Measurements from ENCODE around the gene GRK5.

Gene GRK5

GRCh38 chr10:119480667-119481066 is 273.3 kb downstream of the GRK5 start:
- no peak for DNase-seq (ENCODE audit: low read depth, low spot score)

- no peak for DNase-seq (ENCODE audit: low read depth, low spot score)
Observed at GRCh38 chr10:119481781-119482426, 274.5 kb downstream of the GRK5 start.

- no peak for DNase-seq (ENCODE audit: low read depth, low spot score)
Observed at GRCh38 chr10:119483001-119483400, 275.6 kb downstream of the GRK5 start.

- no peak for DNase-seq (ENCODE audit: low read depth, low spot score)
Observed at GRCh38 chr10:119483839-119484238, 276.5 kb downstream of the GRK5 start.

GRCh38 chr10:119488675-119489074 is 281.3 kb downstream of the GRK5 start:
- DNase-seq (ENCODE audit: low read depth, low spot score) = no peak

- DNase-seq (ENCODE audit: low read depth, low spot score) = no peak
Observed at GRCh38 chr10:119489991-119490326, 282.6 kb downstream of the GRK5 start.

GRCh38 chr10:119491966-119492757 is 284.8 kb downstream of the GRK5 start:
- no peak for DNase-seq (ENCODE audit: low read depth, low spot score)

- no peak for DNase-seq (ENCODE audit: low read depth, low spot score)
Observed at GRCh38 chr10:119493155-119493554, 285.8 kb downstream of the GRK5 start.

- no peak for DNase-seq (ENCODE audit: low read depth, low spot score)
Observed at GRCh38 chr10:119494236-119495020, 287.1 kb downstream of the GRK5 start.

GRCh38 chr10:119495021-119495505 is 287.7 kb downstream of the GRK5 start:
- DNase-seq (ENCODE audit: low read depth, low spot score) = no peak

- DNase-seq (ENCODE audit: low read depth, low spot score) = no peak
Observed at GRCh38 chr10:119495545-119495944, 288.2 kb downstream of the GRK5 start.

GRCh38 chr10:119496273-119496672 is 288.9 kb downstream of the GRK5 start:
- DNase-seq (ENCODE audit: low read depth, low spot score) = peak; percentile 33

- no peak for DNase-seq (ENCODE audit: low read depth, low spot score)
Observed at GRCh38 chr10:119497243-119497642, 289.9 kb downstream of the GRK5 start.

- DNase-seq (ENCODE audit: low read depth, low spot score) = no peak
Observed at GRCh38 chr10:119498889-119499676, 291.7 kb downstream of the GRK5 start.

- DNase-seq (ENCODE audit: low read depth, low spot score) = no peak
Observed at GRCh38 chr10:119499677-119500002, 292.3 kb downstream of the GRK5 start.

GRCh38 chr10:119500123-119500795 is 292.9 kb downstream of the GRK5 start:
- no peak for DNase-seq (ENCODE audit: low read depth, low spot score)

GRCh38 chr10:119500821-119501220 is 293.4 kb downstream of the GRK5 start:
- DNase-seq (ENCODE audit: low read depth, low spot score) = no peak

- no peak for DNase-seq (ENCODE audit: low read depth, low spot score)
Observed at GRCh38 chr10:119501690-119502089, 294.3 kb downstream of the GRK5 start.

- DNase-seq (ENCODE audit: low read depth, low spot score) = peak; percentile 85
Observed at GRCh38 chr10:119502209-119502608, 294.8 kb downstream of the GRK5 start.

- DNase-seq (ENCODE audit: low read depth, low spot score) = no peak
Observed at GRCh38 chr10:119502618-119503155, 295.3 kb downstream of the GRK5 start.

GRCh38 chr10:119503821-119504220 is 296.4 kb downstream of the GRK5 start:
- DNase-seq (ENCODE audit: low read depth, low spot score) = no peak
